Fibroblast of pulmonary artery (primary cell): ENCODE results near the gene GMDS.

Experiments used
- DNase-seq: peaks from one replicate; pipeline ENCODE4 v3.0.0-alpha.2; 2010; ENCODE audit warnings: low read depth
- H3K4me3 ChIP-seq: replicated peaks from 2 replicates; pipeline ENCODE4 v1.5.1; 2011; ENCODE audit warnings: low read depth, mild to moderate bottlenecking, control low read depth, low read length, moderate library complexity
- CTCF ChIP-seq: IDR thresholded peaks from 2 replicates; pipeline ENCODE4 v1.5.1; 2011; ENCODE audit warnings: mild to moderate bottlenecking, control low read depth, low read length, inconsistent platforms; ENCODE audit errors: missing control alignments

The GMDS gene

GRCh38 chr6:1716868-1717267 lies 528.5 kb downstream of the GMDS start:
- H3K4me3 ChIP-seq, result no peak overlapping the region
- TF ChIP-seq CTCF, result no peak
- no peak for DNase-seq

- no peak for TF ChIP-seq CTCF
- no peak overlapping the region for H3K4me3 ChIP-seq
- no peak for DNase-seq
These were observed 529.0 kb downstream of the GMDS start for GRCh38 chr6:1716396-1716795.

GRCh38 chr6:1715336-1715735 lies 530.1 kb downstream of the GMDS start:
- H3K4me3 ChIP-seq, result no peak overlapping the region
- no peak for TF ChIP-seq CTCF
- no peak for DNase-seq

- TF ChIP-seq CTCF, result no peak
- H3K4me3 ChIP-seq, result no peak overlapping the region
- no peak for DNase-seq
These were observed 530.8 kb downstream of the GMDS start for GRCh38 chr6:1714654-1715053.

GRCh38 chr6:1713016-1713600 lies 532.3 kb downstream of the GMDS start:
- TF ChIP-seq CTCF, result no peak
- H3K4me3 ChIP-seq, result no peak overlapping the region
- DNase-seq, result no peak

- DNase-seq, result no peak
- H3K4me3 ChIP-seq, result no peak overlapping the region
- TF ChIP-seq CTCF, result no peak
These were observed 533.0 kb downstream of the GMDS start for GRCh38 chr6:1712451-1712850.

GRCh38 chr6:1711136-1711535 lies 534.3 kb downstream of the GMDS start:
- no peak overlapping the region for H3K4me3 ChIP-seq
- TF ChIP-seq CTCF, result no peak
- DNase-seq, result no peak
